ENCODE data around the gene SOX2. TPM values are rescaled to one million over a fixed set of nuclear protein-coding genes. Genes with fewer than 3 reads are reported as not detected.

The SOX2 gene
- total RNA-seq, 4 donors from 2014 or later, result 0.27 to 0.34 TPM; not detected in 2

DNA sequence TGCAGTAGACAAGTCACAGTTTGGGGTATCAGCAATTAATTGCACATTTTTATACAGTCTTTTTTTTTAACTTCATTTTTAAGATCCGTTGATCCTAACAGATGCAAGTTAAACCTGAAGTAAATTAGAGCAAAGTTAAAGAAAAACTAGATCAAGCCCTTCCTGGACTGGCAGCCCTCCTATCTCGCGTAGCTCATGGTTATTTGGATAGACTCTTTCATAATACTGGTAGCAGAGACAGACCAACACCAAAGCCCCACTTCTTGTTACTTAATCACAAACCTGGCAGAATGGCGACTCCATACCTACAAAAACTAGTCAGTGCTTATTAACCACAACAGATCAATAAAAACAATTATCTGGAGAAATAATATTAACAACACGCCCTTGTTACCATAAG lies 26.8 kb downstream of the SOX2 start:
- WGBS, 2 donors, result 88 to 96% methylated on average over 5 of the region's 5 CpGs
- no peaks in the 10 kb centered on the region for H3K9me3 ChIP-seq
- H3K27ac ChIP-seq, result no peak overlapping the region
- intact Hi-C loops (cut with DNase I), result no loop called here
- no peak overlapping the region for H3K4me3 ChIP-seq (replicated peaks in 1 of 3)
- peaks cover 2% of the 10 kb centered on the region for H3K27me3 ChIP-seq
- no peaks in the 10 kb centered on the region for H3K36me3 ChIP-seq
- no peak for DNase-seq
- no peaks in the 10 kb centered on the region for H3K4me1 ChIP-seq
- TF ChIP-seq, protein P1, sequence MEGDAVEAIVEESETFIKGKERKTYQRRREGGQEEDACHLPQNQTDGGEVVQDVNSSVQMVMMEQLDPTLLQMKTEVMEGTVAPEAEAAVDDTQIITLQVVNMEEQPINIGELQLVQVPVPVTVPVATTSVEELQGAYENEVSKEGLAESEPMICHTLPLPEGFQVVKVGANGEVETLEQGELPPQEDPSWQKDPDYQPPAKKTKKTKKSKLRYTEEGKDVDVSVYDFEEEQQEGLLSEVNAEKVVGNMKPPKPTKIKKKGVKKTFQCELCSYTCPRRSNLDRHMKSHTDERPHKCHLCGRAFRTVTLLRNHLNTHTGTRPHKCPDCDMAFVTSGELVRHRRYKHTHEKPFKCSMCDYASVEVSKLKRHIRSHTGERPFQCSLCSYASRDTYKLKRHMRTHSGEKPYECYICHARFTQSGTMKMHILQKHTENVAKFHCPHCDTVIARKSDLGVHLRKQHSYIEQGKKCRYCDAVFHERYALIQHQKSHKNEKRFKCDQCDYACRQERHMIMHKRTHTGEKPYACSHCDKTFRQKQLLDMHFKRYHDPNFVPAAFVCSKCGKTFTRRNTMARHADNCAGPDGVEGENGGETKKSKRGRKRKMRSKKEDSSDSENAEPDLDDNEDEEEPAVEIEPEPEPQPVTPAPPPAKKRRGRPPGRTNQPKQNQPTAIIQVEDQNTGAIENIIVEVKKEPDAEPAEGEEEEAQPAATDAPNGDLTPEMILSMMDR (IDR thresholded peaks at IDR 0.05), result no peak
- no peak for TF ChIP-seq POLR2A (IDR thresholded peaks at IDR 0.05)

DNA sequence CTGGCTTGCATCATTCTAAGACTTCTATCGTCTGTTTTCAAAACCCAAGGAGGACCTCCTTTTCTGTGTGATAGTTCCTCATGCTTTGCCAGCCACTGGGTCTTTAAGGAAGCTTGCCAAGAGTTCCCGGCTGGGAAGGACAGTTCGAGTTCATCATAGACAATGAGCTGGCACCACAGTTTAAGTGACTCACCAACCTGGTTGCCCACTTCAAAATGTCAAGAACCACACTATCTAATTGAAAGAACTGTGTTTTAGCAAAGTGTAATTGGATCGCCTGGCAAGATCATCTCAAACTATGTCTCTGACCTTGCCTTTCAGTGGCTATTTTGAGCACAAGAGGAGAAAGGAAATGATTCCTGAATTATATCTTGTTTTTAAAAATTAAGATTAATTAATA lies 27.9 kb downstream of the SOX2 start:
- Histone ChIP-seq H3K27me3 (peaks cover 3% of the 10 kb centered on the region), H3K9me3 (no peaks in the 10 kb centered on the region), H3K4me1 (no peaks in the 10 kb centered on the region), H3K27ac (no peak overlapping the region), H3K4me3 (replicated peaks in 1 of 3) (no peak overlapping the region), H3K36me3 (no peaks in the 10 kb centered on the region)
- intact Hi-C loops (cut with DNase I), result no loop called here
- no peak for TF ChIP-seq POLR2A (IDR thresholded peaks at IDR 0.05)
- no peak for DNase-seq
- 73 to 86% methylated on average over 4 of the region's 4 CpGs for WGBS, 2 donors

DNA sequence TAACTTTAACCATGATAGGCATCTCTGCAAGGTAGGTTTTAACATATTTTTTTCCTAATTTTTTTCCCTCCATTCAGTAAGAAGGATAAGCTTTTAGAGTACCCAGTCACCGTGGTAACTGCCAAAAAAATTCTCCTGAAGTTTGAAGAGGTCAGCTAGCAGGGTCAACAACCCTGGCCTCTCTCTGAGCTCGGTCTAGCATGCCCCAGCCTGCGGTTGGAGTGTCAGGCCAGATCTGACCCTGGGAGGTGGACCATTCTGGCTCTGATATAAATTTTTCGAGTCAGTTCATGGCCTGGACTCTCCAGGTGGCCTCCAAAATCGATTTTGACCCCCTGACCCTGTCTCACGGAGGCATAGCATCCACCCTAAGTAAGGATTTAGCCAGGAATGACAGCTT lies 29.7 kb downstream of the SOX2 start:
- TF ChIP-seq, protein P1 (IDR thresholded peaks at IDR 0.05), result no peak
- TF ChIP-seq POLR2A (IDR thresholded peaks at IDR 0.05), result no peak
- WGBS, 2 donors, result 29 to 34% methylated on average over 6 of the region's 6 CpGs
- Histone ChIP-seq H3K4me3 (replicated peaks in 1 of 3) (no peak overlapping the region), H3K27ac (no peak overlapping the region), H3K9me3 (no peaks in the 10 kb centered on the region), H3K27me3 (peaks cover 3% of the 10 kb centered on the region), H3K36me3 (no peaks in the 10 kb centered on the region), H3K4me1 (no peaks in the 10 kb centered on the region)
- no peak for DNase-seq
- intact Hi-C loops (cut with DNase I), result no loop called here

DNA sequence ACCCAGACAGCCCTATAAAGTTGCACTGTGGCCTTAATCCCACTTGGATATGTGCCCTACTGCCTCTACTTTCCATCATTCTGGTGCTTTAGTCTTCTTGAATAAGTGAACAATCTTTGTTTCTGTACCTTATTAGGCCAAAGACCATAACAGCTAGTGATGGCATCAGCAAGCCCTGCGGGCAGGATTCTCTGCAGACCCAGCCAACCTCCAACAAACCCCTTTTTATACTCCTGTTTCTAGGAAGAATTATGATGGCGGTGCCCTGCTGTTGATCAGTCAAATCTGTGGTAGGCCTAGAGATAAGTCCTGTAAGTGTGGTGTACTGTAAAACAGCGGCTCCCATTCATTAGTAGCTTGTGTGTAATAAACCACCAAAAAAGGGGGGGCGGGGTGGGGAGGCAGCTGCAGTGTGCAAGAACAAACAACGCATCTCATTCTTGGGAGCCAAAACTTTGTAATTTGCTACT lies 40.5 kb downstream of the SOX2 start:
- DNase-seq, result no peak
- intact Hi-C loops (cut with DNase I), result no loop called here
- WGBS, 2 donors, result 80 to 83% methylated on average over 5 of the region's 5 CpGs
- Histone ChIP-seq H3K27ac (no peak overlapping the region), H3K36me3 (no peaks in the 10 kb centered on the region), H3K9me3 (no peaks in the 10 kb centered on the region), H3K4me3 (replicated peaks in 1 of 3) (no peak overlapping the region), H3K4me1 (no peaks in the 10 kb centered on the region), H3K27me3 (no peaks in the 10 kb centered on the region)
- TF ChIP-seq POLR2A (IDR thresholded peaks at IDR 0.05), result no peak
- TF ChIP-seq, protein P1 (IDR thresholded peaks at IDR 0.05), result no peak

DNA sequence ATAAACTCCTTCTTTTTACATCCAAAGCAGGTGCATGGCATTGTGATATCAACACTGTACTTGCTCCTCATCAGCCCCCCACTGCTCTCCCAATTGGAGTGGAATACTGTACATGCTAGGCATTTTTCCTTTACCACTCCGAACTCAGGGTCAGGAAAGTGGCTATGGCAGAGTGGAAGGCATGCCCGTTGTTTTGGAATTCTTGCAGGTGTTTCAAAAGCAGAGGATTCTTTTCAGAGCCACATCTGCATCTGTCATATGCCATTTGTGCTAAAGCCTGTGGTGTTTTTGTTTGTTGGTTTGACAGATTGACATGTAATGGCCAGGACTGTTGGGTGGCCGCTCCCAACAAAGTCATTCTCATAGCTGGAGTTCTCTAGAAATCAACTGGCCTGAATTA lies 41.7 kb downstream of the SOX2 start:
- Histone ChIP-seq H3K27me3 (no peaks in the 10 kb centered on the region), H3K27ac (no peak overlapping the region), H3K36me3 (no peaks in the 10 kb centered on the region), H3K4me1 (no peaks in the 10 kb centered on the region), H3K4me3 (replicated peaks in 1 of 3) (no peak overlapping the region), H3K9me3 (no peaks in the 10 kb centered on the region)
- no peak for DNase-seq
- TF ChIP-seq, protein P1 (IDR thresholded peaks at IDR 0.05), result no peak
- no peak for TF ChIP-seq POLR2A (IDR thresholded peaks at IDR 0.05)
- intact Hi-C loops (cut with DNase I), result no loop called here
- WGBS, 2 donors, result 71 to 75% methylated on average over 3 of the region's 3 CpGs

DNA sequence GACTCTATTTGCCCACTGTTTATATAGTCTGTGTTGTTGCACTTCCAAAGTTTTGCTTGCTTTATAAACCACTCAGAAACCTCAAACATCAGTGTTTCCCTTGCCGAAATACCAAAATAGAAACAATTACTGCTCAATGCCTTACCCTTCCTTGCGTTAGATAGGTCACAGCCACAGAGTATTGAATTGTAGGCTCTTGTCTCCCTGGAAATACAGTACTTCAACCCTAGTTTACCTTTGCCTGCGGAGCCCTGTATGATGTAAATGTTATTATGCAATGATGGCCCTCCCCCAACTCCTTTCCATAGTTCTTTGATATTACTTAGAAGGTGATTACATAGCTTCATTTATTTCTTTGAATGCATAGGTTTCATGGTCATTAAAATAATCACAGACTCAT lies 44.2 kb downstream of the SOX2 start:
- H3K27ac ChIP-seq, result no peak overlapping the region
- intact Hi-C loops (cut with DNase I), result no loop called here

More for the DNA sequence above, 44.2 kb downstream of the SOX2 start:
- H3K27me3 ChIP-seq, result no peaks in the 10 kb centered on the region
- TF ChIP-seq, protein P1 (IDR thresholded peaks at IDR 0.05), result no peak
- TF ChIP-seq POLR2A (IDR thresholded peaks at IDR 0.05), result no peak
- no peaks in the 10 kb centered on the region for H3K36me3 ChIP-seq
- no peak for DNase-seq
- H3K4me1 ChIP-seq, result no peaks in the 10 kb centered on the region
- no peak overlapping the region for H3K4me3 ChIP-seq (replicated peaks in 1 of 3)
- 16% methylated on average over 3 of the region's 3 CpGs for WGBS, 2 donors
- H3K9me3 ChIP-seq, result no peaks in the 10 kb centered on the region

Data from thyroid gland (tissue), 4 donors.